GM06990 (cell line): ENCODE results near the gene TNFRSF8.
A peak's percentile ranks its signal among the peaks of the same experiment; 100 is the strongest.

ENCODE experiments used
- DNase-seq: peaks from one replicate; pipeline ENCODE4 v3.0.0-alpha.2; 2011; ENCODE audit not compliant: insufficient read length; ENCODE audit errors: extremely low read depth
- H3K27me3 ChIP-seq: replicated peaks from 2 replicates; pipeline ENCODE4 v1.6.0; 2011; ENCODE audit warnings: low read length; ENCODE audit not compliant: control insufficient read depth, insufficient read depth
- H3K36me3 ChIP-seq: 2 replicates; pipeline ENCODE4 v1.5.1; 2011; ENCODE audit warnings: low read length; ENCODE audit not compliant: control insufficient read depth, insufficient read depth
- H3K4me3 ChIP-seq: replicated peaks from 2 replicates; pipeline ENCODE4 v1.5.1; 2011; ENCODE audit warnings: low read depth, mild to moderate bottlenecking, control low read depth, low read length
- CTCF ChIP-seq: IDR thresholded peaks from 2 replicates; pipeline ENCODE4 v1.5.1; 2011; ENCODE audit warnings: low read length, control low read depth, mild to moderate bottlenecking, inconsistent platforms; ENCODE audit not compliant: insufficient read depth, poor library complexity, severe bottlenecking

TNFRSF8 gene

DNA sequence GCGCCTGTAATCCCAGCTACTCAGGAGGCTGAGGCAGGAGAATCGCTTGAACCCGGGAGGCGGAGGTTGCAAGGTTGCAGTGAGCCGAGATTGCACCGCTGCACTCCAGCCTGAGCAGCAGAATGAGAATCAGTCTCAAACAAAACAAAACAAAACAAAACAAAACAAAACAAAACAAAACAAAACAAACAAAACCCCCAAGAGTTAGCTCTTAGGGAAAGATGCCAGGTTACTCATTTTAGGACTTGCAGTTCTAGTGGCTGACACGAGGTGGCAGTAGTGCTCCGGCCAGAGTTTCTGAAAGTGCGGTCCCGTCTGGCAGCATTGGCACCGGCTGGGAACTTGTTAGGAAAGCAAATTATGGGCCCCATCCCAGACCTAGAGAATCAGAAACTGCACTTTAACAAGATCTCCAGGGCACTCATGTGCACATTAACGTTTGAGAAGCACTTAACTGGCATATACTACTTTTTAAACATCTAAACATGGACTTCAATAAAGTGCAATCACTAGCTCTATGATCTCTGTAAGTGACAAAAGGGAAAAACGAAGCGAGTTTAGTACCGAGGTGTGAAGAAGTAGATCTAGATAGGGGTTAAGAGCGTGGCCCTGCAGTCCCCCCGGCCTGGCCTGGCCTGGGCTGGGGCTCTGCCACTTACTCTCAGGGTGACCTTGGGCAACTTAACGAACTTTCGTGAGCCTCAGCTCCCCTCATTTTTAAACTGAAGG lies 61.8 kb downstream of the TNFRSF8 start:
- no peak overlapping the region for H3K4me3 ChIP-seq
- TF ChIP-seq CTCF = peak; percentile 90
- no peak for DNase-seq

DNA sequence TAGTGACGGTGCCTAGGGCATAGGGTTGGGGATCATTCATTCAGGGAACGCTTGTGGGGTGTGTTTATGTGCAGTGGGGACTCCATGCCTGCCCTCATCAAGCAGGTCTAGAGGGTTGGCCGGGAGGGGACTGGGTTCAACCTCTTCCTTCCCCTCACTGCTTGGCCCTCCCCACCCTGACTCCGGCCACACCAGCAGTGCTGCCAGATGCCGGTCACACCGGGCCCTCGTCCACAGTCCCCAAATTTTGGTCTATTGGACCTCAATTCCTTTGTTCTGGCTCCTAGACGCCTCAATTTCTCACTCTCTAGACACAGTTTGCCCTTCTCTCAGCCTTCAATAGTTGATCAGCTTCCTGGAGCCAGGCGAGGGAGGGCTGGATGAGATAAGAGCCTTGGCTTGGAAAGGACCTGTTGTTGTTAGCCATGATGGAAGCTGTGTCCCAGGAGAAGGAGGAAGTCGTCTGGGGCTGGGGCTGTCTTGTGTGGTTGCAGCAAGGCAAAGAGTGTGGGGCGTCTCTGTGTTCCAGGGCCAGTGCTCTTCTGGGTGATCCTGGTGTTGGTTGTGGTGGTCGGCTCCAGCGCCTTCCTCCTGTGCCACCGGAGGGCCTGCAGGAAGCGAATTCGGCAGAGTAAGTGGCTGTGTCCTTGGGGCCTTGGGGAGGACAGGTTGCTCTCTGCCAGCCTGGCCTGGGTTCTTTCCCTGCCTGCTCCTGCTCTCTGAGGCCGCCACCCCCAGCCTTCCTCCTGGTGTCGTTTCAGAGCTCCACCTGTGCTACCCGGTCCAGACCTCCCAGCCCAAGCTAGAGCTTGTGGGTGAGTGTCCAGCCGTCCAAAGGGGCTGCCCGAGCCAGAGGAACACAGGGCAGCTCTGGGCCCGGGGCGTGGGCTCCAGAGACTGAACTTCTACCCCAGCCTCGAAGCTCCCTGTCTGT lies 62.6 kb downstream of the TNFRSF8 start:
- Histone ChIP-seq H3K36me3 (peaks cover 51% of the 10 kb centered on the region), H3K27me3 (no peaks in the 10 kb centered on the region), H3K4me3 (no peak overlapping the region)
- DNase-seq = no peak
- TF ChIP-seq CTCF = no peak

More for the DNA sequence above, 61.8 kb downstream of the TNFRSF8 start:
- H3K27me3 ChIP-seq = no peaks in the 10 kb centered on the region
- H3K36me3 ChIP-seq = peaks cover 52% of the 10 kb centered on the region

DNA sequence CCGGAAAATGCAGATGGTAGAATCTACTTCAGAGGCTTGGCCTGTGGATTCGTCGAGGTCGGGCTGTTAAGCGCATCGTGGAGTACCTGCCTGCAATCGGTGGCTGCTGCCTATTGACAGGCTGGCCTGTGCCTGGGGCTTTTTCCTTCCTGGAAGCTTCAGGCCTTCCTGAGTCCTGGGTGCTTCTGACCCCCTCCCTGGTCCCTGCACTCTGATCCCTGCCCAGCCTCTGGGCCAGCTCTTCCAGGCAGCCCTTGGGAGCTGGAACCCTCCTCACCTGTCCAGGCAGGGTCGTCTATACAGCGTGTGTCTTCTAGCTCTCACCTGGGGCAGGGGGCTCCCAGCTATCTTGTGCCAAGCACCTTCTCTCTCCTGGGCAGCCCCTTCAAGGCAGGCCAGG lies 63.7 kb downstream of the TNFRSF8 start:
- Histone ChIP-seq H3K27me3 (no peaks in the 10 kb centered on the region), H3K36me3 (peaks cover 45% of the 10 kb centered on the region), H3K4me3 (no peak overlapping the region)
- no peak for TF ChIP-seq CTCF
- DNase-seq = no peak

DNA sequence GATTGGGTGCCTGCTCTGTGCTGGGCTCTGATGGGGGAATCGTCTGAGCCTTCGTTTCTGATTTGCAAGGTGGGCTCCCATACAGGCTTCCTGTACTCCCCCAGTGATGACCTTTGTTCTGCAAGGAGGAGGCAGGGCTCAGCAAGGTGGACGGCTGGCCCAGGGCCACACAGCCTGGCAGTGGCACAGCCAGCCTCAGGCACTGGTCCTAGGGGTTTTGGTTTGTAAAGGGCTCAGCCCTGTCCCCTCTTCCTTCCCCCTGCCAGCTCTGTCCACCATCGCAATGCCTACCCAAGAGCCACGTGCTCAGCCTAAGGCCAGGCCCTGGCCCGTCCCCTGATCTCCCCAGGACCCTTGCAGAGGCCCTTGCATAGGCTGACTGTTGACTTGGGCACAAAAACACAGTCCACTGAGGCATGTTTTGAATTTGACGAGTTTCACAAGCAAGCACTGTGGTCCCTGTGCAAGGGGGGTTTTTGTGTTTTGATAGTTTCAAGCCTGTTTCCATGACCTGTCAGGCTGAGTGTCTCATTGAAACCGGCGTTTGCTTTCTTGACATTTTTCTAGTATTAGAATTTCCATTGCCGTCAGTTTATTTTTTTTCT lies 64.2 kb downstream of the TNFRSF8 start:
- no peak for DNase-seq
- Histone ChIP-seq H3K4me3 (no peak overlapping the region), H3K27me3 (no peaks in the 10 kb centered on the region), H3K36me3 (peaks cover 44% of the 10 kb centered on the region)
- TF ChIP-seq CTCF = no peak

- DNase-seq = no peak
- TF ChIP-seq CTCF = no peak
- H3K36me3 ChIP-seq = peaks cover 42% of the 10 kb centered on the region
- H3K4me3 ChIP-seq = no peak overlapping the region
- H3K27me3 ChIP-seq = no peaks in the 10 kb centered on the region
Measured at GRCh38 chr1:12128120-12128519, 65.0 kb downstream of the TNFRSF8 start.
